ENCODE results near the gene WDFY4.

Gene WDFY4

DNA sequence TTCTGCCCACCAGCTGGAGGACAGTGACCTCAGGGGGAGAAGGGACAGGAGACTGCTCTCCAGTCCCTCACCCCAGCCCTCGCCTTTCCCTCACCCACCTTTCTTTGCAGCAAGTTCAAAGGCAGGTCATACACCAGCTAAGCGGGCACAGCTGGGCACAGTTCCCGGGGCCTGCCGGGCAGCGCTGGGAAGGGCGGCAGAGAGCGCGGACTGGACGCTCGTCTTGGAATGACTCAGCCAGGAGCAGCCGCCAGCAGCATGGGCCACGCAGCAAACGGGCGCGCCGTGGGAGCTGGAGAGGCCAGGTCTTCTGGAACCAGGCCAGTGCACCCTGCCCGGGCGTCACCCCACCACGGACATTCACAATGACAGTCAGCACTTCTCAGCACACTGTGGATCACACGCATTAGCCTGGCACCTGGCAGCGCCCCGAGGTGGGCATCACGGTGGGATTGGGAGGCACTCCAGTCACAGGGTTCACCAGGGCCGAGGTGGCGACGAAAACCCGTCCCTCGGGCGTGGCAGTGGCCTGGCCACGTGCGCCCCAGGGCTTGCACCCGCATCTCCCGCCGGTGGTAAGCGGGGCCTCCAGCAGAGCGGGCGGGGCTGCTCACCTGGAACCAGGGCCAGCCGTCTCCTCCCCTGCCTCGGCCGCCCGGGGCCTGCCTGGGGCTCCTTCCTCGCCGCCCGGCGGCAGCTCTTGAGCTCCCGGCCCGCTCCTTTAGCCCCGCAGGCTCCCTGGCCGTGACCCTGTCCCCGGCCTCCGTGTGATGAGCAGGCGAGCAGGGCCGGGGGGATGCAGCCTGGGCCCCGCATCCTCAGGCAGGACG lies 29.0 kb upstream of the WDFY4 start:
- DNase-seq, result no peak

DNA sequence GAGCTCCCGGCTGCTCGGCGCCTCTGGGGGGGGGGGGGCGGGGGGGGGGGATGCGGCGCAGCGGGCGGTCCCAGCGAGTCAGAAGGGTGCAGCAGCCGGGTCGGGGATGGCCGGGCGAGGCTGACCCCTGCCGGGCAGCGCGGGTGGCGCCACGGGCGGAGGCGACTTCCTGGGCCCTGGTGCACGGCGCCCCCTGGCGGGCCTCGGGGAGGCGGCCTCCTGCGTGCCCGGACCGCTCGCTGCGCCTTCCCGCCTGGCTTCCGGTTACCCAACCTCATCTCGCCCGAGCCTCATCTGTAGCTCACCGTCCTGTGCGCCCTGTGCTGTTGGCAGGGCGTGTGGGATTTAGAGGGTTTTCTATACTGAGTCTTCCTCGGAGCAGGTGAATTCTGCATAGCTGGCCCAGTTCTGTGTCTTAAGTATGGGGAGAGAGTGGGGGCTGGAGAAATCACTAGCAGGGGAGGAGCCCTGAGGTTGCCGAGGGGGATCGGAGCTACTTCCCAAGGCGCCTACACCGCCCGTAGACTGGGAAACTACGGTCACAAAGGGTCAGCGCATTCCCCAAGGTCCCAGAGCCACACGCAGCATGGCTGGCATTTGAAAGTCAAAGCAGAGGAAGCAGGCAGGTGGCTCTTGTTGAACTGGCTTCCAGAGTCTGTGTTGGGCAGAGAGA lies 28.3 kb upstream of the WDFY4 start:
- DNase-seq, result peak; percentile 74

DNA sequence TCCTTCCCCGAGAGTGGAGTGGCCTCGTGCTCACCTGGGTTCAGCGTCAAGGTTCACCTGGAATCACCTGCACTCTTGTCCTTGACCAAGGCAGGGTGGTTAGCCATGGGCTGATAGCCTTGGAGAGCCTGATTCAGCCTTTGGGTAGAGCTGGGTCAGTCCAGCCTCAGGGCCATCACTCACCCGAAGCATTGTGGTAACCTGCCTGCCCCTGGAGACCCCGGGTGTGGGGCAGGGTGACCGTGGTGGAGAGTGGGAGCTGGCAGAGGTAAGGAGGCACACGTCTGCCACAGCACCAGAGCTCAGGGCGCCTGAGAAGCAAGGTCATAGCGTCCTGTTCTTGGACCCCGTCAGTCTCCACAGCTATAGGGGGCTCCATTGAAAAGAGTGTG lies 27.8 kb upstream of the WDFY4 start:
- no peak for DNase-seq

DNA sequence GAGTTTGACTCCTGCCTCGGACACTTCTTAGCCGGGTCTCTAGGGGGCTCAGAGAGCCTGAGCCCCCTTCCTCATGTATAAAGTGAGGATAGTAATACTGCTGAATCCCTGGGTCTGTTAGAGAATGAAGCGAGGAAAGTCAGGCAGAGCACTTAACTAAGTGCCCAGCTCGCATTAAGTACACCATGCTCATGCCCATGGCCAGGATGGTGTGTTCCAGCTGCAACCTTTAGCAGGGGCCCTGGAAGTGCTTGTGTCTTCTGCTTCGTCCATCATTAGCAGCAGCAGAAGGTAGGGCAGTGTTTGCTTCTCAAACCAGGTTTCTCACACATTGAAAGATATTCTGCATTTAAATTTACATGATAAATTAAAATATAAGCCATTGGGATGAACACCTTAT lies 27.3 kb upstream of the WDFY4 start:
- no peak for DNase-seq

DNA sequence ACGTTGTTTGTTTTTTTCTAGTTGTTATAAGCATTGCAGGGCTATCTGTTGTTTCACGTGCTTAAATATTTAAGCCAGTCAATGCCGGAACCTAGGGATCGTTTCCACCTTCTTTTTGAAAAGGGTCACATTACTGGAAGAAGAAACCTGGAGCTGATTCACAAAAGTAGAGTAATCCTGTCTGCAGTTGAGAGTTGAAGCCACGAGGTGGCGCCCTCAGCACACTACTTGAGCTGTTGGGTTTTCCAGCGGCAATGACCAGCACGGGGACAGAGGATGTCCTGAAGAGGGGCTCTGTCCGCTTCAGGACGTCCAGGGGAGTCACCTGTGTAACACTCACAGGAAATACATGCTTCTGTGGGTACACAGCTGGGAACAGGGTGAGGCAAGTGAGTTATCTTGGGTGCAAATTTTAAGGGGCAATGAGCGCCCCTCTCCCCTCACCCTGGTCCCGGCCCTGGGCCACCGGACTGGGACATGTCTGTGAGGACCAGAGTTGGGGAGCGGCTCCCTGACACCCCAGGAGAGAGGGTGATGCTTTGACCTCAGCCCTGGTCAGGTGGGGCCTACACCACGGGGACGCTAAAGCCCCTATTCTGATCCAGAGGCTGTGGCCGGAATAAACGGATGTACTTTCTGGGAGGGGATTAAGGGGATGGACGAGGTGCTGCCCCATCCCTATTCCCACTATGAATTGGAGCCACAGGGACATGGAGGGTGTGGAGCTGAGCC lies 26.3 kb upstream of the WDFY4 start:
- DNase-seq, result peak; percentile 30

DNA sequence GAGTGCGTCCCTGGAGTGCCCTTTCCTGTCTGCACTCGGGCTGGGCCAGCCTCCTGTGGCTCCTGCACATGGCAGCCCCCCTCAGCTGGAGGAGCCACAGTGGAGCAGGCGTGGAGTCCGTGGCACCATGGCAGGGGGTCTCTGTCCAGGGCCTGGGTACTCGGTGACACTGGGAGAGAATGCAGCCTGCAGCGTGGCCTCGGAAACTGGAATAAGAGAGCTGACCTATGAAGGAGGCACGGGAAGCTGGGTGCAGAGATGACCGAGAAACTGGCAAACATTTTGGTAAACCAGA lies 25.8 kb upstream of the WDFY4 start:
- no peak for DNase-seq

DNA sequence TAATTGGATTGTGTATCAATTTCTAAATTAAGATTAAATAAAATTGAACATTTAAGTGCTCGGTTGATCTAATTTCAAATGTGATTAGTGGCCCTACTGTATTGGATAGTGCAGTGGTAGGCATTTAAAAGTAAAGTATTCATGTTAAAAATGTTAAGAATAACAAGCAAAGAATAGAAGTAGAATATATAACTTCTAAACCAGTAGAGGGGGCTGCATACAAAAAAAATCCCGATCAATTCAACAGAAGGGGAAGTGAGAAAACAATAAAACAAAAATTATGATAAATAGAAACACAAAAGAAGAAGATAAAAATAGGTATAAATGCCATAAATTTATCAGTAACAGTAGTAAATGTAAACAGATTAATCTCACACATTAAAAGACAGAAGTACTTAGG lies 24.9 kb upstream of the WDFY4 start:
- no peak for DNase-seq

DNA sequence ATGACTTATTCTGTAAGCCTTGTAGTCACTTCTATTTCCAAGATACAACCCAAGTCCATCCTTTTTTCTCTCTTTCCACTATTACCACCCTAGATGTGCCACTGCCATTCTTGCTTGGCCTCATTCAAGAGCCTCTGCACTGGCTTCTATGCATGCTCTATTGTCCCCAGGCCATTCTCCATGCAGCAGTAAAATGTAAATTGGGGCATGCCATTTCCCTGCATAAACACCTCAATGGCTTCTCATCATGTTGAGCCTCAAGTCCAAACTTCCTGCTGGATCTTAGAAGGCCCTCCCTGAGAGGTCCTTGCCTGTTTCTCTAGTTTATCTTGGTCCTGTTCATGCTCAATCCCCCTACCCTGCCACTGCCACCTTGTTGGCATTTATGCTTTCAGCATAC lies 23.2 kb upstream of the WDFY4 start:
- no peak for DNase-seq

DNA sequence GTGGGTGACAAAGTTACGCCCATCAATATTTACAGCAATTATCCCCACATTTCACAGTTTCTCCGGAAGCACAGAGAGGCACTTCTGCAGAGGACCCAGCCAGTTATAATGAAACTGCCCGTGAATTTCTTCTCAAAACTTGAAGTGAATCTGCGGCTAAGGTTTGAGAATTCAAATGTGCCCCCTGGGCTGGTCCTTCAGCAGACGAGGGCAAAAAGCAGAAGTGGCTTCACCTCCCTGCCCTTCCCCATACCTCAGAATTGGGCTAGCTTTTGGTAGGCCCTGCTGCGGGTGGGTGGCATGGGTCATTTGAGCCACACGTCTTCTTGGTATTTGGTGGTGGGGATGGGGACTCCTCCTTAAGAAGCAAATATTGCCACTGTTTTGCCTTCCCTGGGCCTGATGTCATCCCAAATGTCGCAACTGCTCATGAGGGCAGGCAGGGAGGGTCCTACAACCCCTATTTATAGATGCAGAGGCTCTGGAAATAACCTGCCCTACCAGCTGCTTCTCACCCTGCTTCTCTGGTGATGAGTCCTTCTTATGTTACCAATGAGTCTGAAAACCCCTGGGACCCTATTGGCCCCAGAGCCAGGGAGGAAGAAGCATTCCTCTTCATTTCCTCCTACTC lies 16.6 kb upstream of the WDFY4 start:
- no peak for DNase-seq

DNA sequence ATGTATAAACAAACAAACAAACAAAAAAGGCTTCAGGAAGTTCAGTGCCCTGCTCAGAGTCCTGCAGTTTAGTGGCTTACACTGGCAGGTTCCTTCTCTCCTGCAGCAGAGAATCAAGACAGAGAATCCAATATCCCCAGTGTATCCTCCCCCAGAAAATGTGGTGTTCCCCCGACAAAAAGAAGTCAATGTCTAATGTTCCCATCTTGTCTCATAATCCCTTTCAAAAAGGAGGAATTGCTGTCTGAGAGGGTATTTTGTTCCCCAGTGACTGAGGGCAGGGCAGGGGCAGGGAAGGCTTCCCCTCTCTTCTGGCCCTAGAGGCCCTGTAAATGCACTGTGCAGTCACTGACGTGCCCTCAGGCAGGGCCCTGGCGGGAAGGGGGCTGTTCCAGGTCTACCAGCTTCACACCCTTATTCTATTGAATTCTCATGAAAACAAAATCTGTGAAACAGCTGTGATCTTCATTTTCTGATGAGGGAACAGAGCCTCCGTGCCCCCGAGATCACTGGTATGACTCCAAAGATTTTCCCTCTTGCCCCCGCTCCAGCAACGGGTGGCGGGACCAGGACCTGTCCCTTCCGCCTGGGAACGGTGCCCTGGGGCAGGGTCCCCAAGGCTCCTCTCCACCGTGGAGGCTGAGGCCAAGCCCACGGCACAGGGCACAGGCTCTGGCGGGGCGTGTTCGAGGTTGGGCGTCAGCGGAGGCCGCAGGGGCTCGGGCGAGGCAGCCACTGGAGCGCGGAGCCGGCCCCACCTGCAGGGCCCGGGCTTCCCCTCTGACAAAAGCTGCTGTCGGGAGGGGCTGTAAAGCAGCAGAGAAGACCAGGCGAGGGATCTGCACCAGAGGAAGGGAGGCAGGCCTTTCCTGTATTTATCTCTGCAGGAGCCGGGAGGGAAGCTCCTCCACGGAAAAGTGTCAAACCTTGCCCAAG lies 13.4 kb upstream of the WDFY4 start:
- no peak for DNase-seq

DNA sequence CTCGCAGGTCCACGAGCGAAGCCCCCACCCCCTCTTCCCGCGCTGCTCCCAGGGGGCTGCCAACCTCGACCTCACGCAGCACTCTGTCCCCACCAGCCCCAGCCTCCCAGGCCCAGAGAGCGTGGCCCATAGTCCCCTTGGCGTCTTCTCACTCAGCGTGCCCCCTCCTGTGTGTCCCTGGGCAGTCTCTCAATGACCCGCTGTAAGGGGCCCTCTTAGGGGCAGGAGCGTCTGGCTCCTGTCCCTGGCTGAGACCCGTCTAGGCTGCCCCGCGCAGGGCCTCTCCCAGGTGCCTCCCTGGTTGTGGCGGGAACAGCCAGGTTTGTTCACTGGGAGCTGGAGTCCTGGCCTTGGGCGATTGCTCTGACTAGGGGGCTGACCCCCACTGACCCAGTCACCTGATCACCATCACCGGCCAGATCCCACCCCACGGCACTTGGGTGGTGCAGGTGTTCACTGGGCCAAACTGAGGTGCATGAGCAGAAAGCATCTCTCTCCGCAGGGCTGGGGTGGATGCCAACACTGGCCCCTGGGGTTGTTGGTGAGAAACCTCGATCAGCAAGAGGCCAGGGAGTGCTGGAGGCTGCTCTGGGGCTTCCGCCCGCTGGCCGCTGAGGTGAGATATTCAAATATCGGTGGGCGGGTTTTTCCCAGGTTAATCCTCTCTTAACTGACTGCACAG lies 12.6 kb upstream of the WDFY4 start:
- no peak for DNase-seq

DNA sequence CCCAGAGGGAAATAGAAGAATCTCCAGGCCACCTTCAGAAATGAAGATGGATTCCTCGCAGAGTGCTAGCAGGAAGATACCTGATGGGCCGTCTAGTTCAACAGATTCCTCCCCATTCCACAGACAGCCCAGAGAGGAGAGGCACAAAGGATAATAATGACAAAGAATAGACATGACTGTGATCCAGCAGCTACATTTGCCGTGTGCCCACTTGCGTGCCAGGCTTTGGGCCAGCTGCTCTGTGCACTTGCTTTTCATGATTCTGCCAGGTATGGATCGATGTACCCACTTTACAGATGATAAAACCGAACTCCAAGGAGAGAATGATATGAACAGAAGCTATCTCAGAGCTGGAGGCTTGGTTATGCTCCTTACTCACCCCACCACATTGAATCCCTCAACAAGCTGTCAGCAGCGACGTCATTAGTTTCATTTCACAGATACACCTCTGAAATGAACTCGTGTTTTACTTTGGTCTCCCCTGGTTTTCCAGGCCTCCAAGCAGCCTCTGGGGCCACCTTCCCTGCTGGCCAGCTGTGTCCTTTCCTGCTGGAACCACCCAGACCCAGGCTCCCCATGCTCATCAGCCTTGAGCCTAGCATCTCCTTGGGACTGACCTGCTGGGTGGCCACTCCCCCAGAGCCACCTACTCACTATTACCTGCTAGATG lies 11.9 kb upstream of the WDFY4 start:
- no peak for DNase-seq

DNA sequence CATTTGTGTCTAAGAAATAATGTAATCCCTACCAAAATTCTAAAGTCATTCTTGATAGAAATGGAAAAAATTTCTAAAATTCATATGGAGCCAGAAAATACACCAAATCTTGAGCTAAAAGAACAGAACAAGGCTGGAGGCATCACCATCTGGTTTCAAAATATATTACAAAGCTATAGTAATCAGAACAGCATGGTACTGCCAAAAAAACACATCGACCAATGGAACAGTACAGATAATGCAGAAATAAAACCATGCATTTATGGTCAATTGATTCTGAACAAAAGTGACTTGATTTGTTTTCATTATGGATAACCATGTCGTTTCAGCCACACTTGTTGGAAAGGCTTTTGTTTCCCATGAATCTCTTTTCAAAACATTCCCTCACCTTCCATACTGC lies 7.0 kb upstream of the WDFY4 start:
- no peak for DNase-seq

DNA sequence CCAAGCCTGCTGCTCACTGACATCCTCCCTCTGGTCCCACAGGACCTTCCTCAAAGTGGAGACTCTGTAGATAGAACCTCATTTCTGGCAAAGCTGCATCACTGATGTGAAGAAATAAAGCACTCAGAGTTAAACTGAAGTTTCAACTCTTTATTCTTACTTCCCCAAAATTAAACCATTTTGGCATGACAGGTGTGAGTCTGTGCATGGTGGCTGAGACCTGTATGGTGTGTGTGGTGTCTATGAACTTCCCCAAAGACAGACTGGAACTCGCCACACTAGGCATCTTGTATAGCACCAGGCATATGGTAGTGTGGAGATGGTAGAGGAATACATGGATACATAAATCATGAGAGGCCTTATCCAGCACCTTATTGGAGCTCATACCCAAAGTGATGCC lies 6.6 kb upstream of the WDFY4 start:
- no peak for DNase-seq

DNA sequence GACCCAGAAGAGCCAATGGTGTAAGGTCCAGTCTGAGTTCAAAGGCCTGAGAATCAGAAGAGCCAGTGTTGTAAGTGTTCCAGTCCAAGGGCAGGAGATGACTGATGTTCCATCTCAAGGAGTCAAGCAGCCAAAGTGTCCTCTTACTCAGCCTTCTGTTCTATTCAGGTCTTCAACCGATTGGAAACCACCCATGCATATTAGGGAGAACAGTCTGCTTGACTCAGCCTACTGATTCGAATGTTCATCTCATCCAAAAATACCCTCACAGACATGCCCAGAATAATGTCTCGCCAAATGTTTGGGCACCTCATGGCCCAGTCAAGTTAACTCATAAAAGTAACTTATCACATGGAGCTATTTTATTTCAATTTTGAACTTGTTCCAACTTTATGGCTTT lies 2.9 kb upstream of the WDFY4 start:
- no peak for DNase-seq

DNA sequence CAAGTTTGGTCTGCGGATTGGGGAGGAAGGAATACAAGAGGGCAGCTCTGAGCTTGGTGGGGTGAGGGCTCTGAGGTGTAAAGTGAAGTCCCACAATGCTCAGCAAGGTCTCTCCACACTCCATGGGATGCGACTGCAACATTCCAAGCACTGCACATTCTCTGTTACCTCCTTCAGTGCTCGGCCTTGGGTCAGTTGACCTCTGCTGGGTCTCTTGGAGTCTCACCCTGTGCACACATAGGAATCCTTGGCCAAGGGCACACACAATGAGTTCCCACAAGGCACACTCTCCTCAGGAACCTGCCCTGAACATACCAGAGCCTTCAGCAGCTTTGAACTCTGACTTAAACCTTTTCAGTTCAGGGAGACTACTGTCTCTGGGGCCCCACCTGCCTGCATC lies 2.4 kb upstream of the WDFY4 start:
- no peak for DNase-seq

DNA sequence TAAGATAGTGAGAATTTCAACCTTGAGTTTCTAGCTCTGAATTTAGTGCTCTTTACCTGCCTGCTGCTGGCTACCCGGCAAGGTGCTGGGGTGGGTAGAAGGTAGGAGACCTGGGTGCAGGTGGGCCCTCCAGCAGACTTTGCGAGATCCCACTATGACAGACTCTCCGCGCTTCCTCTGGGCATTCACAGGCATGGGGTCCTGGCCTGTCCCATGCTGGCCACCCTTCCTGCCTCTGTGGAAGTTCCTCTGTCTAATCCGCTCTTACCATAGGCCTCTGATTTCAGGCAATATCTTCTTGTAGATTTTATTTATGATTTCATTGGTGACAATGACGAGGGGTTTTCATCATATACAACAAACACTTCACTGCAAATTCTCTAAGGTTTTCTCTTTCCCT lies 1.2 kb upstream of the WDFY4 start:
- DNase-seq, result no peak

DNA sequence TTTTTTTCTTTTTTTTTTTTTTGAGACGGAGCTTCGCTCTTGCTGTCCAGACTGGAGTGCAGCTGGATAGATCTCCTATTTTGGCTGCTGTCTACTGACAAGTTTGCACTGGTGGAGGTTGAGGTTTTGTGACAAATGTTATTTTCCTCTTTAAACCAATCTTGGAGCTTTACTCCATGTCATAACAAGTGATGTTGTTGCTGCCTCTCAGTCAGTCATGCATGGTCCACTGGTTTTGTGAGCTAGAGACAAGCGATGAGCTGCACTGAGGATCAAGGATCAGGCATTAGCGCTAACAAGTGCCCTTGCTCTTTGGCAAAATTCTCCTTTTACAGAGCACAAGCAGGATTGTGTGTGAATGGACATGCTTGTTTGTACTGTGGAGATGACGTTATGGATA lies 805 bp upstream of the WDFY4 start:
- DNase-seq, result no peak

DNA sequence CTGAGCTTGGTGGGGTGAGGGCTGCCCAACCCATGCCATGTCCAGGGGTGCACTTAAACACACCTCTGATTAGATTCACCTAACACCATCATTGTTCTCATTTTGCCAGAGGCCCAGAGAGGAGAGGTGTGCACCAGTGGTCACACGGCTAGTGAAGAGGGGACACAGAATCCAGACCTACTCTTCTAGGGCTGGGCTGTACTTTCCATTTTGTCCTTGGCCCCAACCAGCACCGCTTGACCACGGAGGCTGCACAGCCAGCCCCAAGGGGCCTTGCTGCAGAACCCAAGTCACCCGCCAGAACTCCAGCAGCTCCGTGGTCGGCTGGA lies 246 bp upstream of the WDFY4 start:
- no peak for DNase-seq

DNA sequence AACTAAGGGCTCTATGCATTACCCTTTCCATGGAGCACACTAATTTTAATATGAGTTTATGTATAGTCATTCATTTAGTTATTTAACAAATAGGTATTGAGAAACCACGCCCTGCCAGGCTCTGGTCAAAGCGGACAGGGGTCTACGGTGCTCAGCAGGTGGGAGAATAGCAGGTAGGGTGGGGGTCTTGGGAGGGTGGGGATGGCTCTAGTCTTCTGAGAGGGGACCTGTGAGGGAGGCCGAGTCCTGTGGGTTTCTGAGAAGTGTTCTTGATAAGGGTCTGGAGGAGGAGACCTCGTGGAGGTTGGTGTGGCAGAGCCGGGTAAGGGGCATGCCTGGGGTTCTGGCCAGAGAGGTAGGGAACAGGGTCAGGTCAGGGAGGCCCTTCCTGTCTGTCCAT lies 1.1 kb downstream of the WDFY4 start:
- no peak for DNase-seq

DNA sequence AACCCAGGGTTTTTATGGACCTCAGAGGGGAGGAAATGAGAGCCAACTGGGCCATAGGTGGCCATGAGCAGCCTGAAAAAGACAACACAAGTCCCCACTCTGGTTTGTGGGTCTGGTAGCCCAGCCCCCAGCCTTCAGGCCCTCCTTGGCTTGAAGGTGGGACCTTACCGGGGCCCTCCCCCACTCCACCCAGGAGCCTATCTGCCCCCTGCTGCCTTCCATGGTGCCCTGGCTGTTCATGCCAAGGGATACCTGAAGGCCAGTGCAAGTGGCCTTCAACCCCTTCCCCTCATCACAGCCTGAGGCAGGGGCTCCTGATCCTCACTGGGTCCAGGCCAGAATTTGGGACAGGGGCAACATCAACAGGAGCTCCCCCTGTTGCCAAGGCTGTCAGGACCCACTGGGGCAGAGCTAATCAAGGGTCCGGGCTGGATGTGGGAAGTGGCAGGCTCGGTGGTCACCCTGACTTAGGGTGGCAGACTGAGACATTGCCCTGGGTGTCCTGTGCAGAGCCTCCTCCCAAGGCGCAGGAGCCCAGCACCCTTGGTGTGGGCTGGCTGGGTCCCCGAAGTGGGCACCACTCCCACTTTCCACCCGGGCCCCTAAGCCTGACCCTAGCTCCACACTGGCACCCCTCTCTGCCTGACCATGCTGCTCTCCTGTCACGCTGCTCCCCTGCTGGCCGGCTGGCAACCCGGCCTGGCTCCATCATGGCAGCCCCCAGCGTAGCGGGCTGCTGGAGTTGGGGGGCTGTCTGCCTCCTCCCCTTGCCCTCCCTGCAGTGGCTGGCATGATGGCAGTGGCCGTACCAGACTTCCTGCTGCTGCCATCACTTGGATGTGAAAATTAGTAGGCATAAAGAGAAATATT lies 6.4 kb downstream of the WDFY4 start:
- no peak for DNase-seq

All from NK-92 treated with Interleukin-12 subunit alpha and Interleukin-12 subunit beta, amount 100 ng/mL, for 24 hours (cell line).